OCI-LY7 (cell line): Measurements from ENCODE around the gene FBXL16.

Experiments used
- CTCF ChIP-seq: fragments of 200-600 bp; sonication (generic); conservative IDR thresholded peaks from 2 replicates; pipeline ENCODE4 v1.5.1; 2014; ENCODE audit warnings: mild to moderate bottlenecking, antibody characterized with exemption, low read length, moderate library complexity, mixed read lengths
- EZH2phosphoT487 ChIP-seq: fragments of 200-600 bp; sonication (generic); IDR thresholded peaks from 2 replicates; pipeline ENCODE4 v1.6.1; 2018; ENCODE audit warnings: low read depth, borderline replicate concordance, mild to moderate bottlenecking, mixed run types, antibody characterized with exemption, low read length, moderate library complexity, mixed read lengths

DNA sequence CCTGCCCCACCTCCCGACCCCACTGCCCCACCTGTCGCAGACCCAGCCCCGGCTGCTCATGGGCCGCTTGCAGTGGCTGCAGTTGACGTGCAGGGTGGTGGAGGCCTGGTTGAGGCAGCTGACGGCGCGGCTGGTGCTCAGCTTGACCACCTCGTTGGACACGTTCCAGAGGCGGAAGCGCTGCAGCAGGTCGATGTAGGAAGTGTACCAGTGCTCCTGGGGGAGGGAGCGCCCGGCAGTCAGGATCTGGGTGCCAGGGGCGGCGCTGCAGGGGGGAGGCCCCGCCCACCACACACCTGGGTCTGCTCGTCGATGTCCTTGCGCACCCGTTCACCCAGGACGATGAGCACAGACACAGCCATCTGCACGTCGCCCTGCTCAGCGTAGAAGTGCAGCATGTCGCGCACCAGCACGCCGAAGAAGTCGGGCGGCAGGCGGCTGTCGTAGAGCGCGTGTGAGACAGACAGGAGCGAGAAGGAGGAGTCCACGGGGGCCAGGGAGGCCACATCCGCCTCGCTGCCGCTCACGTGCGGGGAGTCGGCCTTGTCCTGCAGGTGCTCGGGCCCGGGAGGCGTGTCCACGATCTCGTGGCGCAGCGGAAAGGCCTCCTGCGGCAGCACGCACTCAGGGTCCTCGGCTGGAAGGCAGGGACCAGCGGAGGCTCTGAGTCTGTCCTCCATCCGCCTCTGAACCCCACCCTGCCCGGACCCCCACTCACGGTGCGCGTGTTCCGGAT, 20.5 kb downstream of the FBXL16 start:
- TF ChIP-seq CTCF (no peak), EZH2phosphoT487 (no peak)
